Erythroblast (primary cell): ENCODE data around the gene PARD3.

Source experiments
- GATA1 ChIP-seq: IDR thresholded peaks from 2 replicates; pipeline ENCODE4 v1.6.1; 2011; ENCODE audit warnings: low read depth, mild to moderate bottlenecking, control low read depth, low read length, moderate library complexity
- POLR2A ChIP-seq: IDR thresholded peaks from 2 replicates; pipeline ENCODE4 v1.6.1; 2011; ENCODE audit warnings: mild to moderate bottlenecking, low read length

DNA sequence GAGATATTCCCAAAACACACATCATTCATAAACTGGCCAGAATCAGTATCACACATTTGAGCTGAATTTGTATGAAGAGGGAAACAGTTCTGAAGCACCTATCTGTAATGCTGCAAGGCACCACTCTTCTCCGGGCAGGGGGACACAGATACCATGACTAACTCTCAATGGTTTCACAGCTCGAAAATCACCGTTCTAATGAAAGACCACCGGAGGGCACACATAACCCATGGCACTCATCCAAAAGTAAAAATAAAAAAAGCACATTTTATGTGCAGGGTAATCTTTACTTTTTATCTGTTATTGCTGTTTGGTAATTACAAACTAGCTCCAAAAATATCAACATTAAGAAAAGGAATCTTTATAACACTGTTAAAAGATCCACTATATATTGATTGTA, 137.5 kb downstream of the PARD3 start:
- TF ChIP-seq POLR2A: no peak
- no peak for TF ChIP-seq GATA1
